ENCODE results near the gene BCAS1.

GRCh38 chr20:54000914-54001313 is 69.5 kb downstream of the BCAS1 start:
- TF ChIP-seq POLR2A (IDR thresholded peaks at IDR 0.05): no peak
- no peak for TF ChIP-seq CTCF (IDR thresholded peaks at IDR 0.05)

Measured in body of pancreas (tissue), 4 donors.